ENCODE results near the gene DPEP3.

DNA sequence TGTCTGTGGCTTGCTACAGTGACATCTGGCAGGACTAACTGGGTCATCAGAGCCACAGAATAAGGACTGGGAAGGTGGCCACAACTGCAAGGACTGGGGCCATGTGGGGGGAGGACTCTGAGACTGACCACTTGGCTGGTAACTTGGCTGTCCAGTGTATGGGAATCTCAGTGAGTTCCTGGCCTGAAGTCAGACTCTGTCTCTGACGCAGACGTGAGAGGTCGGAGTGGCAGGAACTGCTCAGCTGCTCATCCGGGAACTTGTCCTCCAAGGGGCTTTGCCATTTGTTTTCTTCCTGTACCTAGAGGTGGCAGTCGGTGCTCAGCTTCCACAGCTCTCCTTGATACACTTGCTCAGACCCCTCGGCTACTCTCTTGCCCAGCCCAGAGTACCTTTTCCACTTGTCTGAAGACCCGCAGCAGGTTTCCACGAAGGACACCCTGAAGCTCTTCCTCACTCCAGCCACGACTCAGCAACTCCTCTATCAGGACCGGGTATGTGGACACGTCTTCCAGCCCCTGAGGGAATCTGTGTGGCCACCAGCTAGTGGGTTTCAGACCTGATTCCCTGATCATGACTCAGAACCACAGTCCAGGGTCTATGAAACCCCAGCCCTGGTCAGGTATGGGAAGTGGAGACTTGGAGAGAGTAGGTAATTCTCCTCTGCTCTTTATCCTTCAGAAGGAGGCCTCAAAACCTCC is 7.3 kb upstream of the DPEP3 start:
- TF ChIP-seq, protein P1, sequence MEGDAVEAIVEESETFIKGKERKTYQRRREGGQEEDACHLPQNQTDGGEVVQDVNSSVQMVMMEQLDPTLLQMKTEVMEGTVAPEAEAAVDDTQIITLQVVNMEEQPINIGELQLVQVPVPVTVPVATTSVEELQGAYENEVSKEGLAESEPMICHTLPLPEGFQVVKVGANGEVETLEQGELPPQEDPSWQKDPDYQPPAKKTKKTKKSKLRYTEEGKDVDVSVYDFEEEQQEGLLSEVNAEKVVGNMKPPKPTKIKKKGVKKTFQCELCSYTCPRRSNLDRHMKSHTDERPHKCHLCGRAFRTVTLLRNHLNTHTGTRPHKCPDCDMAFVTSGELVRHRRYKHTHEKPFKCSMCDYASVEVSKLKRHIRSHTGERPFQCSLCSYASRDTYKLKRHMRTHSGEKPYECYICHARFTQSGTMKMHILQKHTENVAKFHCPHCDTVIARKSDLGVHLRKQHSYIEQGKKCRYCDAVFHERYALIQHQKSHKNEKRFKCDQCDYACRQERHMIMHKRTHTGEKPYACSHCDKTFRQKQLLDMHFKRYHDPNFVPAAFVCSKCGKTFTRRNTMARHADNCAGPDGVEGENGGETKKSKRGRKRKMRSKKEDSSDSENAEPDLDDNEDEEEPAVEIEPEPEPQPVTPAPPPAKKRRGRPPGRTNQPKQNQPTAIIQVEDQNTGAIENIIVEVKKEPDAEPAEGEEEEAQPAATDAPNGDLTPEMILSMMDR (IDR thresholded peaks at IDR 0.05; ENCODE audit: low read depth, low read length): no peak
- no peak for TF ChIP-seq EZH2phosphoT487 (IDR thresholded peaks at IDR 0.05; ENCODE audit: low read depth)
